Uterus (tissue), 2 donors: Measurements from ENCODE around the gene CACNA1C.

ENCODE experiments used
- CTCF ChIP-seq, 4 experiments: fragments of 200-600 bp in 2 of 4; fragments of 450-650 bp in 2 of 4; sonication (generic) in 2 of 4; IDR thresholded peaks; one replicate each; pipeline ENCODE4 v1.5.1; 2016 to 2019; ENCODE audit warnings: antibody characterized with exemption in 4 of 4, mild to moderate bottlenecking in 2 of 4, moderate library complexity in 1 of 4
- POLR2A ChIP-seq, 2 donors: fragments of 450-650 bp; IDR thresholded peaks; one replicate each; pipeline ENCODE4 v1.6.1; 2016; ENCODE audit warnings: antibody characterized with exemption in 2 of 2, mild to moderate bottlenecking in 1 of 2, moderate library complexity in 1 of 2

- TF ChIP-seq CTCF (IDR thresholded peaks at IDR 0.05), result no peak
- no peak for TF ChIP-seq POLR2A (IDR thresholded peaks at IDR 0.05)
Measured at GRCh38 chr12:2454601-2455177, 401.9 kb downstream of the CACNA1C start.
